SU-DHL-6 (cell line): Measurements from ENCODE around the gene EN1.

Experiments used
- EZH2phosphoT487 ChIP-seq: fragments of 200-600 bp; sonication (generic), shearing (Covaris generic); conservative IDR thresholded peaks from 2 replicates; pipeline ENCODE4 v1.6.1; 2018; ENCODE audit warnings: mild to moderate bottlenecking, antibody characterized with exemption, low read length, moderate library complexity, mixed read lengths
- TF ChIP-seq, protein P1 (sequence below): fragments of 200-600 bp; sonication (generic); IDR thresholded peaks from one replicate; pipeline ENCODE4 v1.5.1; 2017; ENCODE audit warnings: antibody characterized with exemption, mild to moderate bottlenecking, low read length, moderate library complexity; ENCODE audit not compliant: insufficient read depth, poor library complexity, severe bottlenecking

DNA sequence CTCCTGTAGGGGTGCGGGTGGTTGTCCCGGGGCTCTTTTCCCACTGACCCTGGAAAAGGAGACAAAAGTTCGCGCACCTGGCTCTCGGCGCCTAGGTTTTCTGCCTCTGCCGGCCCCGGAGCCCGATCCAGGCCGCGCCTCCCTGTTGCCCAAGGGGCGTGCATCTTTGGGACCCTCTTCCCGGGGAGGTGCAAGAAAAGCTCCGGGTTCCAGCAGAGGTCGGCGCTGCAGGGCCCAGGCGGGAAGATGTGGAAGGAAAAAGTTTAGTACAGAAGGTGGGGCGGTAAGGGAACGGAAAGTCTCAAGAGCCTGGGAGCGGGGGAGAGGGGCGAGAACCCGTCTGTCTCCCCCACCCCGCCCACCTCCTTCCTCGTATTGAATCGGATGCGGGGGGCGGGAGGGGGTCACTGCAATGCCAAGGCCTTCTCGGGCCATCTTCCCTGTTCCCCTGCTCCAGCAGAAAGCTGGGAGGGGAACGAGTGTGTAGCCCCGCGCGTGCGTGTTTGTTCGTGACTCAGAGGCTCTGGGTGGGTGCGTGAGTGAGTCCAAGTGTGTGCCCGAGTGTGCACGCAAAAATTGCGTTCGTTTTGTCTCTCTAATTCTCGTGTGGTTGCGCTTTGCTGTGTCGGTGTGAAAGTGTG lies 6.3 kb upstream of the EN1 start:
- TF ChIP-seq, protein P1, sequence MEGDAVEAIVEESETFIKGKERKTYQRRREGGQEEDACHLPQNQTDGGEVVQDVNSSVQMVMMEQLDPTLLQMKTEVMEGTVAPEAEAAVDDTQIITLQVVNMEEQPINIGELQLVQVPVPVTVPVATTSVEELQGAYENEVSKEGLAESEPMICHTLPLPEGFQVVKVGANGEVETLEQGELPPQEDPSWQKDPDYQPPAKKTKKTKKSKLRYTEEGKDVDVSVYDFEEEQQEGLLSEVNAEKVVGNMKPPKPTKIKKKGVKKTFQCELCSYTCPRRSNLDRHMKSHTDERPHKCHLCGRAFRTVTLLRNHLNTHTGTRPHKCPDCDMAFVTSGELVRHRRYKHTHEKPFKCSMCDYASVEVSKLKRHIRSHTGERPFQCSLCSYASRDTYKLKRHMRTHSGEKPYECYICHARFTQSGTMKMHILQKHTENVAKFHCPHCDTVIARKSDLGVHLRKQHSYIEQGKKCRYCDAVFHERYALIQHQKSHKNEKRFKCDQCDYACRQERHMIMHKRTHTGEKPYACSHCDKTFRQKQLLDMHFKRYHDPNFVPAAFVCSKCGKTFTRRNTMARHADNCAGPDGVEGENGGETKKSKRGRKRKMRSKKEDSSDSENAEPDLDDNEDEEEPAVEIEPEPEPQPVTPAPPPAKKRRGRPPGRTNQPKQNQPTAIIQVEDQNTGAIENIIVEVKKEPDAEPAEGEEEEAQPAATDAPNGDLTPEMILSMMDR: no peak
- no peak for TF ChIP-seq EZH2phosphoT487
